Neural cell (in vitro differentiated cells): ENCODE results near the gene SLC35A4. TPM values are rescaled to one million over a fixed set of nuclear protein-coding genes. Genes with fewer than 3 reads are reported as not detected.

ENCODE experiments used
- H2AFZ ChIP-seq: fragments of 200-600, 300-800 bp; sonication (generic), shearing (Covaris generic); 2 replicates; pipeline ENCODE4 v1.6.0; 2014; ENCODE audit warnings: low read depth, mild to moderate bottlenecking, antibody characterized with exemption, low read length, moderate library complexity
- H3F3A ChIP-seq: fragments of 200-600 bp; shearing (Covaris generic); 2 replicates; pipeline ENCODE4 v1.6.1; 2016; ENCODE audit warnings: mild to moderate bottlenecking, moderate library complexity, mixed read lengths, antibody characterized with exemption, low read length; ENCODE audit not compliant: insufficient read depth, poor library complexity, severe bottlenecking
- H3K27ac ChIP-seq: fragments of 200-600, 300-800 bp; sonication (generic), shearing (Covaris generic); 2 replicates; pipeline ENCODE4 v1.5.1; 2014; ENCODE audit warnings: mild to moderate bottlenecking, low read length, moderate library complexity
- H3K27me3 ChIP-seq: fragments of 300-800, 200-600 bp; sonication (generic), shearing (Covaris generic); 2 replicates; pipeline ENCODE4 v1.6.0; 2014; ENCODE audit warnings: mild to moderate bottlenecking, low read depth, low read length, moderate library complexity; ENCODE audit not compliant: insufficient read depth
- H3K36me3 ChIP-seq: fragments of 300-800, 200-600 bp; sonication (generic), shearing (Covaris generic); 2 replicates; pipeline ENCODE4 v1.5.1; 2014; ENCODE audit warnings: mild to moderate bottlenecking, antibody characterized with exemption, low read length, moderate library complexity; ENCODE audit not compliant: insufficient read depth
- H3K4me2 ChIP-seq: fragments of 300-800, 200-600 bp; sonication (generic), shearing (Covaris generic); 2 replicates; pipeline ENCODE4 v1.6.0; 2014; ENCODE audit warnings: mild to moderate bottlenecking, low read length
- H3K4me3 ChIP-seq: fragments of 300-800, 200-600 bp; sonication (generic), shearing (Covaris generic); 2 replicates; pipeline ENCODE4 v1.5.1; 2014; ENCODE audit warnings: mild to moderate bottlenecking, low read length, moderate library complexity
- H3K79me2 ChIP-seq: fragments of 200-600 bp; shearing (Covaris generic); replicated peaks from 2 replicates; pipeline ENCODE4 v1.6.0; 2014; ENCODE audit warnings: mild to moderate bottlenecking, low read length, moderate library complexity; ENCODE audit not compliant: insufficient read depth
- H3K9ac ChIP-seq: fragments of 300-800, 200-600 bp; sonication (generic), shearing (Covaris generic); 2 replicates; pipeline ENCODE4 v1.6.1; 2016; ENCODE audit warnings: mild to moderate bottlenecking, low read length, mixed read lengths
- H3K9me2 ChIP-seq: fragments of 200-600 bp; shearing (Covaris generic); 2 replicates; pipeline ENCODE4 v1.6.1; 2016; ENCODE audit warnings: mild to moderate bottlenecking, low read length, mixed read lengths; ENCODE audit not compliant: insufficient read depth
- H3K9me3 ChIP-seq: fragments of 200-600, 300-800 bp; sonication (generic), shearing (Covaris generic); 2 replicates; pipeline ENCODE4 v1.6.1; 2016; ENCODE audit warnings: mild to moderate bottlenecking, mixed run types, low read length, moderate library complexity, mixed read lengths
- H4K20me1 ChIP-seq: fragments of 200-600 bp; shearing (Covaris generic); 2 replicates; pipeline ENCODE4 v1.6.1; 2016; ENCODE audit warnings: mild to moderate bottlenecking, mixed run types; ENCODE audit not compliant: insufficient read depth
- CTCF ChIP-seq: fragments of 450-650 bp; IDR thresholded peaks from 2 replicates; pipeline ENCODE4 v1.5.1; 2014; ENCODE audit warnings: antibody characterized with exemption, mild to moderate bottlenecking, moderate library complexity; ENCODE audit not compliant: poor library complexity, severe bottlenecking
- EP300 ChIP-seq: fragments of 450-650 bp; conservative IDR thresholded peaks from 2 replicates; pipeline ENCODE4 v1.6.1; 2014; ENCODE audit warnings: antibody characterized with exemption, mild to moderate bottlenecking, moderate library complexity; ENCODE audit not compliant: poor library complexity, severe bottlenecking
- EZH2 ChIP-seq: fragments of 200-600, 300-800 bp; shearing (Covaris generic), sonication (generic); IDR thresholded peaks from 2 replicates; pipeline ENCODE4 v1.6.1; 2014; ENCODE audit warnings: antibody characterized with exemption, low read length, borderline replicate concordance, mild to moderate bottlenecking; ENCODE audit not compliant: insufficient read depth, poor library complexity, severe bottlenecking
- MXI1 ChIP-seq: fragments of 450-650 bp; conservative IDR thresholded peaks from 2 replicates; pipeline ENCODE4 v1.6.1; 2014; ENCODE audit warnings: antibody characterized with exemption, mild to moderate bottlenecking; ENCODE audit not compliant: poor library complexity, severe bottlenecking
- POLR2AphosphoS5 ChIP-seq: IDR thresholded peaks from 2 replicates; pipeline ENCODE4 v1.6.1; 2012
- RAD21 ChIP-seq: fragments of 450-650 bp; conservative IDR thresholded peaks from 2 replicates; pipeline ENCODE4 v1.6.1; 2014; ENCODE audit warnings: antibody characterized with exemption, mild to moderate bottlenecking, moderate library complexity
- SMC3 ChIP-seq: fragments of 450-650 bp; conservative IDR thresholded peaks from 2 replicates; pipeline ENCODE4 v1.6.1; 2014; ENCODE audit warnings: antibody characterized with exemption, mild to moderate bottlenecking, moderate library complexity; ENCODE audit not compliant: poor library complexity
- TAF1 ChIP-seq: IDR thresholded peaks from 2 replicates; pipeline ENCODE4 v1.6.1; 2012; ENCODE audit warnings: low read depth
- polyA plus RNA-seq: library from polyadenylated mRNA; depleted of rRNA; stranded (reverse); fragments of >200 nt; gene quantifications from 2 replicates; pipeline ENCODE4 v1.2.3, GENCODE V29; 2014
- TF ChIP-seq, protein P1 (sequence below): IDR thresholded peaks from 2 replicates; pipeline ENCODE4 v1.6.1; 2012; ENCODE audit warnings: borderline replicate concordance

Gene SLC35A4
- polyA plus RNA-seq, 1 donor from 2014 or later = 8.1 TPM

DNA sequence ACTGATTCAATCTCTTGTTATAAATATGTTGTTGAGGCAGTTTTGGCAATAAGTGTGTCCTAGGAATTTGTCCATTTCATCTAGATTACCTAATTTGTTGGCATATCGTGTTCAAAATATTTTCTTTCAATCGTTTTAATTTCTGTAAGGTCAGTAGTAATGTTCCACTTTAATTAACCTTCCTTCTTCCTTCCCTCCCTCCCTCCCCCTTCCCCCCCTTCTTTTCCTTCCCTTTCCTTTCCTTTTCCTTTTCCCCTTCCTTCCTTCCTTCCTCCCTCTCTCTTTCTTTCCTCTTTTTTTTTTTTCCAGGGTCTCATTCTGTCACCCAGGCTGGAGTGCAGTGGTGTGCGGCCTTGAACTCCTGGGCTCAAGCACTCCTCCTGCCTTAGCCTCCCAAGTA lies 41.3 kb downstream of the SLC35A4 start:
- Histone ChIP-seq H4K20me1 (no peaks in the 10 kb centered on the region), H3K36me3 (no peaks in the 10 kb centered on the region), H3F3A (no peaks in the 10 kb centered on the region), H3K9me2 (no peaks in the 10 kb centered on the region), H3K4me3 (no peak overlapping the region), H3K4me2 (no peak overlapping the region), H3K27me3 (no peaks in the 10 kb centered on the region), H3K9ac (no peak overlapping the region), H2AFZ (no peak overlapping the region), H3K27ac (no peak overlapping the region), H3K79me2 (no peaks in the 10 kb centered on the region), H3K9me3 (no peaks in the 10 kb centered on the region)
- TF ChIP-seq, protein P1, sequence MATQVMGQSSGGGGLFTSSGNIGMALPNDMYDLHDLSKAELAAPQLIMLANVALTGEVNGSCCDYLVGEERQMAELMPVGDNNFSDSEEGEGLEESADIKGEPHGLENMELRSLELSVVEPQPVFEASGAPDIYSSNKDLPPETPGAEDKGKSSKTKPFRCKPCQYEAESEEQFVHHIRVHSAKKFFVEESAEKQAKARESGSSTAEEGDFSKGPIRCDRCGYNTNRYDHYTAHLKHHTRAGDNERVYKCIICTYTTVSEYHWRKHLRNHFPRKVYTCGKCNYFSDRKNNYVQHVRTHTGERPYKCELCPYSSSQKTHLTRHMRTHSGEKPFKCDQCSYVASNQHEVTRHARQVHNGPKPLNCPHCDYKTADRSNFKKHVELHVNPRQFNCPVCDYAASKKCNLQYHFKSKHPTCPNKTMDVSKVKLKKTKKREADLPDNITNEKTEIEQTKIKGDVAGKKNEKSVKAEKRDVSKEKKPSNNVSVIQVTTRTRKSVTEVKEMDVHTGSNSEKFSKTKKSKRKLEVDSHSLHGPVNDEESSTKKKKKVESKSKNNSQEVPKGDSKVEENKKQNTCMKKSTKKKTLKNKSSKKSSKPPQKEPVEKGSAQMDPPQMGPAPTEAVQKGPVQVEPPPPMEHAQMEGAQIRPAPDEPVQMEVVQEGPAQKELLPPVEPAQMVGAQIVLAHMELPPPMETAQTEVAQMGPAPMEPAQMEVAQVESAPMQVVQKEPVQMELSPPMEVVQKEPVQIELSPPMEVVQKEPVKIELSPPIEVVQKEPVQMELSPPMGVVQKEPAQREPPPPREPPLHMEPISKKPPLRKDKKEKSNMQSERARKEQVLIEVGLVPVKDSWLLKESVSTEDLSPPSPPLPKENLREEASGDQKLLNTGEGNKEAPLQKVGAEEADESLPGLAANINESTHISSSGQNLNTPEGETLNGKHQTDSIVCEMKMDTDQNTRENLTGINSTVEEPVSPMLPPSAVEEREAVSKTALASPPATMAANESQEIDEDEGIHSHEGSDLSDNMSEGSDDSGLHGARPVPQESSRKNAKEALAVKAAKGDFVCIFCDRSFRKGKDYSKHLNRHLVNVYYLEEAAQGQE = no peak
- TF ChIP-seq SMC3 = no peak
- TF ChIP-seq EZH2 = no peak
- TF ChIP-seq TAF1 = no peak
- no peak for TF ChIP-seq MXI1
- TF ChIP-seq CTCF = no peak
- TF ChIP-seq RAD21 = no peak
- no peak for TF ChIP-seq POLR2AphosphoS5
- no peak for TF ChIP-seq EP300

GRCh38 chr5:140607031-140607430 lies 42.4 kb downstream of the SLC35A4 start:
- Histone ChIP-seq H3K9me2 (no peaks in the 10 kb centered on the region), H3K79me2 (no peaks in the 10 kb centered on the region), H4K20me1 (no peaks in the 10 kb centered on the region), H3F3A (no peaks in the 10 kb centered on the region), H3K36me3 (no peaks in the 10 kb centered on the region), H3K9ac (no peak overlapping the region), H3K9me3 (no peaks in the 10 kb centered on the region), H3K27me3 (no peaks in the 10 kb centered on the region), H3K27ac (no peak overlapping the region), H3K4me3 (no peak overlapping the region), H3K4me2 (no peak overlapping the region), H2AFZ (no peak overlapping the region)
- no peak for TF ChIP-seq SMC3
- no peak for TF ChIP-seq RAD21
- no peak for TF ChIP-seq POLR2AphosphoS5
- no peak for TF ChIP-seq TAF1
- no peak for TF ChIP-seq CTCF
- TF ChIP-seq EZH2 = no peak
- no peak for TF ChIP-seq EP300
- TF ChIP-seq, protein P1 = no peak
- TF ChIP-seq MXI1 = no peak
